ENCODE measurements around the gene UBAP1. TPM values are rescaled to one million over a fixed set of nuclear protein-coding genes. Genes with fewer than 3 reads are reported as not detected.
A peak's percentile ranks its signal among the peaks of the same experiment; 100 is the strongest.
"Not testable (repeated sequence)": the region's sequence is repeated elsewhere in the genome, so short reads cannot be mapped to it uniquely, and the experiment has no call there.

UBAP1 gene
- total RNA-seq, 1 donor from 2014 or later, result 30.6 TPM

DNA sequence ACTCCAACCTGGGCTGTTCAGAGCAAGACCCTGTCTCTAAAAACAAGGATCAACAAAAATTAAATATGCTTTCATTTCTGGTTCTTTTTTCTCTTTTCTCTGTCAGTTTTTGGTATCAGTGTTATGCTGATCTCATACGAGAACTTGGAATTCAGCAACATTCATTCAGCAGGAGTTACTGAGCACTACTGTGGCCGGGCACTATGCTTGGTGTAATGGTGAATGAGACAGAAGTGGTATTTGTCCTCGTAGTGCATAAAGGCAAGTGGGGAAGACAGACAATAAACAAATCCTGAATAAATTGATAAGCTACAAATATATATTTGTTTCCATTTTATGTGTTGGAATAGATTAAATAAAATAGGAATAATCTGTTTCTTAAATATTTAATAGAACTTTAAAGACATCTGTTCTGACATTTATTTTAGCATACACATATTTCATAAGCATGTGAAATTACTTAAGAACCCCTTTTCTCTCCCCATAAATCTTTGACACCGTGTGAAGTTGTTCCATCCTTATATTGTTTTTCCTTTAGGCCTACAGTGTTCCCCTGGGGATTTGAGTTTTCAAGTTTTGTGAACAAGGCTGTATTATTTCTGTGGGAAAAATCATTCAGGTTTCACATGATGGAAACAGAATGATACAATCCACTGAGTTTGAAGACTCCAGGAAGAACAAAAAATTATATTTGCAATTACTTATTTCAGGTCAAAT is 24.6 kb downstream of the UBAP1 start:
- Mint-ChIP-seq H3K27ac (no peak overlapping the region), H3K4me1 (peaks cover 10% of the 10 kb centered on the region), H3K9me3 (no peaks in the 10 kb centered on the region), H3K4me3 (no peak overlapping the region), H3K27me3 (no peaks in the 10 kb centered on the region), H3K36me3 (ENCODE audit: low read depth) (peaks cover 28% of the 10 kb centered on the region)
- CTCF ChIA-PET, result no interaction called here
- DNase-seq (no peak), ATAC-seq (ENCODE audit: low read depth) (no peak)
- intact Hi-C loops (cut with micrococcal nuclease), result no loop called here
- no peak for TF ChIP-seq CTCF (IDR thresholded peaks at IDR 0.05)
- POLR2A ChIA-PET, result no interaction called here

DNA sequence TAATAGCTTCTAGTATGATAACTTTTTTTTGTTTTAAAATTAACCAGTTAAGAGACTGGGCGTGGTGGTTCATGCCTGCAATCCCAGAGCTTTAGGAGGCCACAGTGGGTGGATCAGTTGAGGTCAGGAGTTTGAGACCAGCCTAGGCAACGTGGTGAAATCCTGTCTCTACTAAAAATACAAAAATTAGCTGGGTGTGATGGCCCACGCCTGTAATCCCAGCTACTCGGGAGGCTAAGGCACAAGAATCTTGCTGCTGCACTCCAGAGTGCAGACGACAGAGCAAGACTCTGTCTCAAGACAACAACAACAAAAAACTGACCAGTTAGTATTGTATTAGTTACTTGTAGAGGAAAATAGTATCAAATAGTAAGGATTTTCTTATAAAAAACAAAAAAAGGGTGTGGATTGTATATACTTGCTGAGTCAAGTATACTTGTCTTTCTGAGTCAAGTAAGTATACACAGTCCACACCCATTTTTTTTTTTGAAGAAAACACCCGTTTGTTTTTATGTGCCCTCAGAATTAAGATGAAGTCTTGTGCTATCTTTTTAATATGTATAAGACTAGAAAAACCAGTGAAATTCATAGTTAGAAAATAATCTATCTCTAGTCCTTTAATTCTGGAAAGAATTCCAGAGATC is 25.3 kb downstream of the UBAP1 start:
- Mint-ChIP-seq H3K27me3 (no peaks in the 10 kb centered on the region), H3K4me1 (peaks cover 8% of the 10 kb centered on the region), H3K9me3 (no peaks in the 10 kb centered on the region), H3K36me3 (ENCODE audit: low read depth) (peaks cover 27% of the 10 kb centered on the region), H3K4me3 (no peak overlapping the region), H3K27ac (no peak overlapping the region)
- intact Hi-C loops (cut with micrococcal nuclease), result no loop called here
- TF ChIP-seq CTCF (IDR thresholded peaks at IDR 0.05), result no peak
- POLR2A ChIA-PET, result no interaction called here
- CTCF ChIA-PET, result no interaction called here
- ATAC-seq (ENCODE audit: low read depth) (no peak), DNase-seq (no peak)

GRCh38 chr9:34205102-34205501 is 26.3 kb downstream of the UBAP1 start:
- Mint-ChIP-seq H3K4me3 (no peak overlapping the region), H3K9me3 (no peaks in the 10 kb centered on the region), H3K36me3 (ENCODE audit: low read depth) (peaks cover 22% of the 10 kb centered on the region), H3K27me3 (no peaks in the 10 kb centered on the region), H3K4me1 (peaks cover 8% of the 10 kb centered on the region), H3K27ac (no peak overlapping the region)
- ChIA-PET POLR2A (interaction anchor here (0.5 kb wide), 1 partner anchor 22 kb away, joined by 5 read pairs; no protein-coding TSS in a partner anchor), CTCF (no interaction called here)
- DNase-seq, result no peak
- TF ChIP-seq CTCF (IDR thresholded peaks at IDR 0.05), result no peak
- no peak for ATAC-seq (ENCODE audit: low read depth)
- intact Hi-C loops (cut with micrococcal nuclease), result no loop called here

DNA sequence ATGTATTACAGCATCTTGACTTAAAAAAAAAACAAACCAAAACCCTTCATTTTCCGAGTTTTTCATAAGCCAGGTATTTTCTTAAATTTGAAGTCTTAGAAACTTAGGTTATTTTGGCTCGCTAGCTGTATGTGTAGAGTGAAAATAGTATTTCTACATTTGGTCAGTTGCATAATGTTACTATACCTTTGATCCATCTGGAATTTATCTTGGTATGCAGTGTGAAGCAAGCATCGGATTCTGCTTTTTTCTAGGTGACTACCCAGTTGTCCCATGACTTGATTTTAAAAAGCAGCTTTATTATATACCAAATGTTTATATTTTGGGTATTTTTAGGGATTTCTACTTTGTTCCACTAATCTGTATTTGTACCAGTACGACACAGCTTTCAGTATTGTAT is 27.7 kb downstream of the UBAP1 start:
- CTCF ChIA-PET, result no interaction called here
- intact Hi-C loops (cut with micrococcal nuclease), result no loop called here
- Mint-ChIP-seq H3K4me3 (no peak overlapping the region), H3K36me3 (ENCODE audit: low read depth) (peaks cover 19% of the 10 kb centered on the region), H3K27ac (no peak overlapping the region), H3K9me3 (no peaks in the 10 kb centered on the region), H3K27me3 (no peaks in the 10 kb centered on the region), H3K4me1 (peaks cover 15% of the 10 kb centered on the region)
- POLR2A ChIA-PET, result no interaction called here
- TF ChIP-seq CTCF (IDR thresholded peaks at IDR 0.05), result no peak
- no peak for ATAC-seq (ENCODE audit: low read depth)
- DNase-seq, result no peak

GRCh38 chr9:34211395-34211794 is 32.6 kb downstream of the UBAP1 start:
- intact Hi-C loops (cut with micrococcal nuclease), result loop anchor here (5.0 kb wide), 1 partner anchor 34 kb away; the partner anchor contains the start of gene UBAP1
- Mint-ChIP-seq H3K4me3 (peak overlapping the region; percentile 5), H3K9me3 (no peaks in the 10 kb centered on the region), H3K4me1 (peaks cover 41% of the 10 kb centered on the region), H3K36me3 (ENCODE audit: low read depth) (peaks cover 6% of the 10 kb centered on the region), H3K27ac (peak overlapping the region; percentile 43), H3K27me3 (no peaks in the 10 kb centered on the region)
- ChIA-PET CTCF (no interaction called here), POLR2A (interaction anchor here (0.6 kb wide), 1 partner anchor 10 kb away, joined by 5 read pairs; no protein-coding TSS in a partner anchor)
- peak; percentile 52 for ATAC-seq (ENCODE audit: low read depth)
- DNase-seq, result no peak
- no peak for TF ChIP-seq CTCF (IDR thresholded peaks at IDR 0.05)

- intact Hi-C loops (cut with micrococcal nuclease), result loop anchor here (5.0 kb wide), 1 partner anchor 37 kb away; the partner anchor contains the start of gene UBAP1
These were observed 35.6 kb downstream of the UBAP1 start for GRCh38 chr9:34214354-34215000.

More at GRCh38 chr9:34214354-34215000, 35.6 kb downstream of the UBAP1 start:
- CTCF ChIA-PET, result interaction anchor here (1.1 kb wide), 1 partner anchor 38 kb away, joined by 3 read pairs; no protein-coding TSS in a partner anchor
- H3K9me3 Mint-ChIP-seq; ATAC-seq (ENCODE audit: low read depth); H3K4me3 Mint-ChIP-seq; H3K36me3 Mint-ChIP-seq (ENCODE audit: low read depth); H3K27me3 Mint-ChIP-seq; POLR2A ChIA-PET; H3K27ac Mint-ChIP-seq; DNase-seq: not testable (repeated sequence)
- H3K4me1 Mint-ChIP-seq, result peaks cover 40% of the 10 kb centered on the region

Data from activated B cell treated with CpG ODN at 0.5 μM for 24 hours (primary cell).